Measurements from ENCODE around the gene TRIO.

DNA sequence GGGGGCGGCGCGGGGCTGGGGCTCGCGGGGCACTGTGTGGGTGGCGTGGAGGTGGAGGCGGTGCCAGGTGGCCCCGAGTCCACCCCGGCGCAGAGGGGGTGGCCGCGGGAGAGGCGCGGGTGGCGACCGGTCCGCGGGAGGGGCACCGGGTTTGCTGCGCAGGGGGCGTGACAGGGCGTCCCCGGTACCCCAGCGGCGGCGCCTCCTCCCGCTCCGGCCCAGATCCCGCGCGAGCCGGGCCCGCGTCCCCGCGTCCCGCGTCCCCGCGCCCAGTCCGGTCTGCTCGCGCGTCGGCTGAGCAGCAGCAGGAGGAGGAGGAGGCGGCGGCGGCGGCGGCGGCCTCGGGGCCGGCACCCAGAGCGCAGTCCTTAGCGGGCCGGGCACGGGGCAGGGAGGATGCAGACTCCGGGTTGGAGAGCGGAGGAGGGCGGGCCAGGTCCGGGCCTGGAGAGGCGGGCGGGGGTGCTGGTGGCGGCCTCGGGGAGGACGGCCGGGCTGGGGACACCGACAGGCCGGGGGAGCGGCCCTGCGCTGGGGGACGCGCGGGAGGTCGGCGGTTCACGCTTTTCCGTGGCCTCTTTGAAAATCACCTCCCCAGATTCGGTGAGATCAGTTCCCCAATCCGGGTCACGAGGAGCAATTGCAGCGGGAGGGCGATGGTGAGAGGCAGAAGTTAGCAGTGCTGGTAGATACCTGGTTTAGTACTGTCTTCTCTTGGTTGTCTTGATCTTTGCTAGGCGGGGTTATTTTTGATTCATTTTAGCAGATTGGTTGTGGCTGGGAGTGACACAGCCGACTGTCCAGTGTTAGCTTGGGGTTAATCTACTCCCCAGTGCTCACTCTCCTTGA lies 1.7 kb downstream of the TRIO start:
- TF ChIP-seq, protein P1, sequence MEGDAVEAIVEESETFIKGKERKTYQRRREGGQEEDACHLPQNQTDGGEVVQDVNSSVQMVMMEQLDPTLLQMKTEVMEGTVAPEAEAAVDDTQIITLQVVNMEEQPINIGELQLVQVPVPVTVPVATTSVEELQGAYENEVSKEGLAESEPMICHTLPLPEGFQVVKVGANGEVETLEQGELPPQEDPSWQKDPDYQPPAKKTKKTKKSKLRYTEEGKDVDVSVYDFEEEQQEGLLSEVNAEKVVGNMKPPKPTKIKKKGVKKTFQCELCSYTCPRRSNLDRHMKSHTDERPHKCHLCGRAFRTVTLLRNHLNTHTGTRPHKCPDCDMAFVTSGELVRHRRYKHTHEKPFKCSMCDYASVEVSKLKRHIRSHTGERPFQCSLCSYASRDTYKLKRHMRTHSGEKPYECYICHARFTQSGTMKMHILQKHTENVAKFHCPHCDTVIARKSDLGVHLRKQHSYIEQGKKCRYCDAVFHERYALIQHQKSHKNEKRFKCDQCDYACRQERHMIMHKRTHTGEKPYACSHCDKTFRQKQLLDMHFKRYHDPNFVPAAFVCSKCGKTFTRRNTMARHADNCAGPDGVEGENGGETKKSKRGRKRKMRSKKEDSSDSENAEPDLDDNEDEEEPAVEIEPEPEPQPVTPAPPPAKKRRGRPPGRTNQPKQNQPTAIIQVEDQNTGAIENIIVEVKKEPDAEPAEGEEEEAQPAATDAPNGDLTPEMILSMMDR (IDR thresholded peaks at IDR 0.05): no peak; the same call in 1 of the 2 replicates
- peak; percentile 82 for TF ChIP-seq CHD2 (IDR thresholded peaks at IDR 0.05; ENCODE audit: low read length, partially characterized antibody)
- no peak for TF ChIP-seq RCOR1 (IDR thresholded peaks at IDR 0.05; ENCODE audit: low read length)
- TF ChIP-seq, protein P2, sequence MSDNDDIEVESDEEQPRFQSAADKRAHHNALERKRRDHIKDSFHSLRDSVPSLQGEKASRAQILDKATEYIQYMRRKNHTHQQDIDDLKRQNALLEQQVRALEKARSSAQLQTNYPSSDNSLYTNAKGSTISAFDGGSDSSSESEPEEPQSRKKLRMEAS (IDR thresholded peaks at IDR 0.05; ENCODE audit: low read depth): peak; percentile 41; the same call in 1 of the 2 replicates
